K562 (cell line): ENCODE results near the gene TXNRD2. TPM values are rescaled to one million over a fixed set of nuclear protein-coding genes. Genes with fewer than 3 reads are reported as not detected.

ENCODE experiments used
- CBX3 ChIP-seq, 2 experiments: IDR thresholded peaks; 1 replicate in 1 of 2; 2 replicates in 1 of 2; pipeline ENCODE4 v1.6.1; 2012; ENCODE audit warnings: inconsistent platforms in 2 of 2, low read length in 2 of 2, borderline replicate concordance in 1 of 2, control low read depth in 1 of 2
- DIDO1 ChIP-seq: fragments of 450-650 bp; IDR thresholded peaks from 2 replicates; pipeline ENCODE4 v1.6.1; 2016; ENCODE audit warnings: low read depth, missing biosample characterization, missing genetic modification characterization
- E2F3 ChIP-seq: fragments of 250-450 bp; sonication (Bioruptor Pico); IDR thresholded peaks from 2 replicates; pipeline ENCODE4 v1.4.0; 2020; ENCODE audit warnings: mild to moderate bottlenecking
- GATAD2B ChIP-seq: fragments of 450-650 bp; IDR thresholded peaks from 2 replicates; pipeline ENCODE4 v1.6.1; 2017; ENCODE audit warnings: mild to moderate bottlenecking, borderline replicate concordance
- HSF4 ChIP-seq: fragments of 250-450 bp; sonication (Bioruptor Pico); IDR thresholded peaks from 2 replicates; pipeline ENCODE4 v2.1.2; 2022; ENCODE audit warnings: mild to moderate bottlenecking, moderate library complexity, borderline replicate concordance
- MECOM ChIP-seq: fragments of 250-450 bp; sonication (Bioruptor Pico); IDR thresholded peaks from 2 replicates; pipeline ENCODE4 v1.8.0; 2022; ENCODE audit warnings: inconsistent platforms
- NR4A1 ChIP-seq, 2 experiments: fragments of 250-450 bp in 1 of 2; fragments of 450-650 bp in 1 of 2; sonication (Bioruptor Pico) in 1 of 2; IDR thresholded peaks; 2 replicates each; pipeline versions ENCODE4 v1.4.0 to v1.6.1; 2016 to 2020; ENCODE audit warnings: mild to moderate bottlenecking in 2 of 2, missing compliant biosample characterization in 1 of 2, missing genetic modification characterization in 1 of 2, moderate library complexity in 1 of 2
- PHF8 ChIP-seq: fragments of 200-600 bp; sonication (generic); IDR thresholded peaks from 2 replicates; pipeline ENCODE4 v1.6.1; 2012; ENCODE audit warnings: mixed run types, mild to moderate bottlenecking, inconsistent platforms, low read length, moderate library complexity, borderline replicate concordance
- RUNX1 ChIP-seq: sonication (generic); IDR thresholded peaks from 2 replicates; pipeline ENCODE4 v1.6.1; 2016; ENCODE audit warnings: antibody characterized with exemption, low read depth
- SUPT5H ChIP-seq: fragments of 450-650 bp; IDR thresholded peaks from 2 replicates; pipeline ENCODE4 v1.6.1; 2016
- TOE1 ChIP-seq, 2 experiments: fragments of 450-650 bp in 1 of 2; sonication (generic) in 1 of 2; formaldehyde crosslinking in 1 of 2; IDR thresholded peaks; 2 replicates each; pipeline versions ENCODE4 v1.7.1 to v1.8.0; 2016 to 2022; ENCODE audit warnings: borderline replicate concordance in 2 of 2, mild to moderate bottlenecking in 2 of 2, antibody characterized with exemption in 1 of 2, inconsistent platforms in 1 of 2, low read depth in 1 of 2, missing genetic modification reagents in 1 of 2, moderate library complexity in 1 of 2
- ZKSCAN1 ChIP-seq: fragments of 150-350 bp; IDR thresholded peaks from 2 replicates; pipeline ENCODE4 v1.6.1; 2016; ENCODE audit warnings: low read depth, low read length
- ZNF3 ChIP-seq: fragments of 250-450 bp; sonication (Bioruptor Pico); IDR thresholded peaks from 2 replicates; pipeline ENCODE4 v1.5.0; 2021; ENCODE audit warnings: mild to moderate bottlenecking, moderate library complexity
- polyA plus RNA-seq, 8 experiments: library from polyadenylated mRNA; depleted of rRNA in 4 of 8; stranded (reverse) in 5 of 8; unstranded in 3 of 8; fragments of >200 nt; fragmentation: Nextera tagmentation in 2 of 8; fragmentation: Illumina TruSeq in 1 of 8; extraction: Ambion mirVana in 2 of 8; extraction: Trizol in 1 of 8; gene quantifications; 2 replicates each; pipeline versions ENCODE4 v1.2.1 to v1.2.3, GENCODE V29; 2011 to 2014; ENCODE audit warnings: inconsistent platforms in 1 of 8, missing spikeins in 1 of 8
- total RNA-seq, 7 experiments: library from RNA; depleted of rRNA in 6 of 7; stranded (reverse); fragments of >200 nt in 6 of 7; fragmentation: Illumina TruSeq in 2 of 7; extraction: Trizol in 2 of 7; gene quantifications; 2 replicates each; pipeline versions ENCODE4 v1.2.1 to v1.2.3, GENCODE V29; 2011 to 2021; ENCODE audit warnings: low replicate concordance in 1 of 7
- TF ChIP-seq, protein P1 (sequence below), 2 experiments: IDR thresholded peaks; 2 replicates each; pipeline ENCODE4 v1.6.1; 2011; ENCODE audit warnings: borderline replicate concordance in 1 of 2, control low read depth in 1 of 2, low read depth in 1 of 2, low read length in 1 of 2, mild to moderate bottlenecking in 1 of 2, mixed read lengths in 1 of 2, moderate library complexity in 1 of 2; ENCODE audit not compliant: insufficient read depth in 1 of 2, insufficient read length in 1 of 2, poor library complexity in 1 of 2, severe bottlenecking in 1 of 2; ENCODE audit errors: extremely low read depth in 1 of 2
- TF ChIP-seq, protein P2 (sequence below), 3 experiments: IDR thresholded peaks in 2 of 3; conservative IDR thresholded peaks in 1 of 3; 2 replicates each; pipeline ENCODE4 v1.5.1; 2011 to 2012; ENCODE audit warnings: low read length in 3 of 3, mild to moderate bottlenecking in 3 of 3, control low read depth in 2 of 3, improper control_type of control experiment in 1 of 3, inconsistent platforms in 1 of 3, low read depth in 1 of 3, mixed read lengths in 1 of 3, moderate library complexity in 1 of 3; ENCODE audit not compliant: insufficient read depth in 2 of 3
- TF ChIP-seq, protein P3 (sequence below): fragments of 450-650 bp; IDR thresholded peaks from 2 replicates; pipeline ENCODE4 v1.6.1; 2016; ENCODE audit warnings: borderline replicate concordance
- TF ChIP-seq, protein P4 (sequence below): sonication (generic); formaldehyde crosslinking; IDR thresholded peaks from 2 replicates; pipeline ENCODE4 v1.8.1; 2023; ENCODE audit warnings: mild to moderate bottlenecking, missing genetic modification reagents
- TF ChIP-seq, protein P5 (sequence below): fragments of 250-450 bp; sonication (Bioruptor Pico); IDR thresholded peaks from 2 replicates; pipeline ENCODE4 v1.8.0; 2022; ENCODE audit warnings: moderate library complexity, mild to moderate bottlenecking, inconsistent platforms

The TXNRD2 gene
- total and polyA plus RNA-seq, 9 of the 15 experiments (the other 6 are each of a cell fraction or from before 2014, with no cell fraction given), result 3.3 to 80.2 (median 49.4) TPM

DNA sequence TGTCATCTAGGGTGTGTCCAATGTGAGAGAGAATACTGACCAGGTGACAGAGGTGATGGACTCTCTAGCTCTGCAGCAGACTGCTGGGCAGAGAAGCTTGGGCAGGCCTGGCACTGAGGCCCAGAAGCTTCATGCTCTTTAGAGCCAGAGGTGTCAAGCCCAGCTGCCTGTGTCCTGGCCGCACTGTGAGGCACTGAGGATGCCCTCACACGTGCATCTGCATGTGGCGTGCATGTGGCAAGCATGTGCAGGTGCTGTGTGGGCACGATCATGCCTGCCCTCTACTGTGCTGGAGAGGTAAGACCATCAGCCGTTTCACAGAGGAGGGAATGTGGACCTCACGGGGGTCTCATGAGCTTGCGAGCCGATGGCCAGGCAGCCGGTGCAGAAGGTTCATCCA, 15.8 kb upstream of the TXNRD2 start (continued):
- TF ChIP-seq CBX3 (IDR thresholded peaks at IDR 0.05; ENCODE audit: borderline replicate concordance in 1 of 2, low read length in 2 of 2) (peak in 1 of 2 experiments; percentile 30; a peak in 1 of 3 replicates), ZNF3 (CRISPR knock-in tag) (no peak), NR4A1 (CRISPR knock-in tag; IDR thresholded peaks at IDR 0.05) (peak; percentile 47; the same call in 1 of the 2 replicates), NR4A1 (tag; IDR thresholded peaks at IDR 0.05) (no peak), PHF8 (0 out of 2 replicates have a peak, but pooled peaks have one; percentile 8), MECOM (CRISPR knock-in tag) (no peak), RUNX1 (no peak), E2F3 (CRISPR knock-in tag) (0 out of 2 replicates have a peak, but pooled peaks have one; percentile 29), HSF4 (CRISPR knock-in tag) (no peak), DIDO1 (tag) (no peak), TOE1 (IDR thresholded peaks at IDR 0.05; ENCODE audit: borderline replicate concordance) (no peak), TOE1 (CRISPR knock-in tag; IDR thresholded peaks at IDR 0.05; ENCODE audit: borderline replicate concordance, low read depth) (no peak), ZKSCAN1 (peak; percentile 20; the same call in 1 of the 2 replicates), GATAD2B (no peak), SUPT5H (peak; percentile 42; the same call in 1 of the 2 replicates)
- TF ChIP-seq, protein P1, sequence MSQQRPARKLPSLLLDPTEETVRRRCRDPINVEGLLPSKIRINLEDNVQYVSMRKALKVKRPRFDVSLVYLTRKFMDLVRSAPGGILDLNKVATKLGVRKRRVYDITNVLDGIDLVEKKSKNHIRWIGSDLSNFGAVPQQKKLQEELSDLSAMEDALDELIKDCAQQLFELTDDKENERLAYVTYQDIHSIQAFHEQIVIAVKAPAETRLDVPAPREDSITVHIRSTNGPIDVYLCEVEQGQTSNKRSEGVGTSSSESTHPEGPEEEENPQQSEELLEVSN (IDR thresholded peaks at IDR 0.05; ENCODE audit: borderline replicate concordance in 1 of 2, extremely low read depth in 1 of 2, insufficient read depth in 1 of 2, insufficient read length in 1 of 2, low read depth in 1 of 2, low read length in 1 of 2, poor library complexity in 1 of 2, severe bottlenecking in 1 of 2), result peak; percentile 34 to 47
- TF ChIP-seq, protein P2, sequence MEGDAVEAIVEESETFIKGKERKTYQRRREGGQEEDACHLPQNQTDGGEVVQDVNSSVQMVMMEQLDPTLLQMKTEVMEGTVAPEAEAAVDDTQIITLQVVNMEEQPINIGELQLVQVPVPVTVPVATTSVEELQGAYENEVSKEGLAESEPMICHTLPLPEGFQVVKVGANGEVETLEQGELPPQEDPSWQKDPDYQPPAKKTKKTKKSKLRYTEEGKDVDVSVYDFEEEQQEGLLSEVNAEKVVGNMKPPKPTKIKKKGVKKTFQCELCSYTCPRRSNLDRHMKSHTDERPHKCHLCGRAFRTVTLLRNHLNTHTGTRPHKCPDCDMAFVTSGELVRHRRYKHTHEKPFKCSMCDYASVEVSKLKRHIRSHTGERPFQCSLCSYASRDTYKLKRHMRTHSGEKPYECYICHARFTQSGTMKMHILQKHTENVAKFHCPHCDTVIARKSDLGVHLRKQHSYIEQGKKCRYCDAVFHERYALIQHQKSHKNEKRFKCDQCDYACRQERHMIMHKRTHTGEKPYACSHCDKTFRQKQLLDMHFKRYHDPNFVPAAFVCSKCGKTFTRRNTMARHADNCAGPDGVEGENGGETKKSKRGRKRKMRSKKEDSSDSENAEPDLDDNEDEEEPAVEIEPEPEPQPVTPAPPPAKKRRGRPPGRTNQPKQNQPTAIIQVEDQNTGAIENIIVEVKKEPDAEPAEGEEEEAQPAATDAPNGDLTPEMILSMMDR (IDR thresholded peaks at IDR 0.05 in 2 of 3, conservative IDR thresholded peaks at IDR 0.05 in 1 of 3; ENCODE audit: insufficient read depth in 2 of 3, low read depth in 1 of 3, low read length in 3 of 3), result peak; percentile 20 to 44 (median 35); a peak in 3 of 6 replicates
- TF ChIP-seq, protein P3, sequence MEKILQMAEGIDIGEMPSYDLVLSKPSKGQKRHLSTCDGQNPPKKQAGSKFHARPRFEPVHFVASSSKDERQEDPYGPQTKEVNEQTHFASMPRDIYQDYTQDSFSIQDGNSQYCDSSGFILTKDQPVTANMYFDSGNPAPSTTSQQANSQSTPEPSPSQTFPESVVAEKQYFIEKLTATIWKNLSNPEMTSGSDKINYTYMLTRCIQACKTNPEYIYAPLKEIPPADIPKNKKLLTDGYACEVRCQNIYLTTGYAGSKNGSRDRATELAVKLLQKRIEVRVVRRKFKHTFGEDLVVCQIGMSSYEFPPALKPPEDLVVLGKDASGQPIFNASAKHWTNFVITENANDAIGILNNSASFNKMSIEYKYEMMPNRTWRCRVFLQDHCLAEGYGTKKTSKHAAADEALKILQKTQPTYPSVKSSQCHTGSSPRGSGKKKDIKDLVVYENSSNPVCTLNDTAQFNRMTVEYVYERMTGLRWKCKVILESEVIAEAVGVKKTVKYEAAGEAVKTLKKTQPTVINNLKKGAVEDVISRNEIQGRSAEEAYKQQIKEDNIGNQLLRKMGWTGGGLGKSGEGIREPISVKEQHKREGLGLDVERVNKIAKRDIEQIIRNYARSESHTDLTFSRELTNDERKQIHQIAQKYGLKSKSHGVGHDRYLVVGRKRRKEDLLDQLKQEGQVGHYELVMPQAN, result no peak
- TF ChIP-seq, protein P4, sequence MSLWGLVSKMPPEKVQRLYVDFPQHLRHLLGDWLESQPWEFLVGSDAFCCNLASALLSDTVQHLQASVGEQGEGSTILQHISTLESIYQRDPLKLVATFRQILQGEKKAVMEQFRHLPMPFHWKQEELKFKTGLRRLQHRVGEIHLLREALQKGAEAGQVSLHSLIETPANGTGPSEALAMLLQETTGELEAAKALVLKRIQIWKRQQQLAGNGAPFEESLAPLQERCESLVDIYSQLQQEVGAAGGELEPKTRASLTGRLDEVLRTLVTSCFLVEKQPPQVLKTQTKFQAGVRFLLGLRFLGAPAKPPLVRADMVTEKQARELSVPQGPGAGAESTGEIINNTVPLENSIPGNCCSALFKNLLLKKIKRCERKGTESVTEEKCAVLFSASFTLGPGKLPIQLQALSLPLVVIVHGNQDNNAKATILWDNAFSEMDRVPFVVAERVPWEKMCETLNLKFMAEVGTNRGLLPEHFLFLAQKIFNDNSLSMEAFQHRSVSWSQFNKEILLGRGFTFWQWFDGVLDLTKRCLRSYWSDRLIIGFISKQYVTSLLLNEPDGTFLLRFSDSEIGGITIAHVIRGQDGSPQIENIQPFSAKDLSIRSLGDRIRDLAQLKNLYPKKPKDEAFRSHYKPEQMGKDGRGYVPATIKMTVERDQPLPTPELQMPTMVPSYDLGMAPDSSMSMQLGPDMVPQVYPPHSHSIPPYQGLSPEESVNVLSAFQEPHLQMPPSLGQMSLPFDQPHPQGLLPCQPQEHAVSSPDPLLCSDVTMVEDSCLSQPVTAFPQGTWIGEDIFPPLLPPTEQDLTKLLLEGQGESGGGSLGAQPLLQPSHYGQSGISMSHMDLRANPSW (CRISPR knock-in tag), result 0 out of 2 replicates have a peak, but pooled peaks have one; percentile 87
- TF ChIP-seq, protein P5, sequence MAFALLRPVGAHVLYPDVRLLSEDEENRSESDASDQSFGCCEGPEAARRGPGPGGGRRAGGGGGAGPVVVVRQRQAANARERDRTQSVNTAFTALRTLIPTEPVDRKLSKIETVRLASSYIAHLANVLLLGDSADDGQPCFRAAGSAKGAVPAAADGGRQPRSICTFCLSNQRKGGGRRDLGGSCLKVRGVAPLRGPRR (CRISPR knock-in tag), result peak; percentile 50; the same call in 1 of the 2 replicates
